RCC 7860 (cell line): Measurements from ENCODE around the gene GADD45GIP1.
A peak's percentile ranks its signal among the peaks of the same experiment; 100 is the strongest.
"Not testable (repeated sequence)": the region's sequence is repeated elsewhere in the genome, so short reads cannot be mapped to it uniquely, and the experiment has no call there.

Experiments used
- DNase-seq: peaks from one replicate; pipeline ENCODE4 v3.0.0-alpha.2; 2015; ENCODE audit warnings: low spot score
- FAIRE-seq: peaks from 2 replicates; lab custom pipeline; 2012; peaks lifted over from hg19 to GRCh38; lab: Jason Lieb, UNC

Gene GADD45GIP1

DNA sequence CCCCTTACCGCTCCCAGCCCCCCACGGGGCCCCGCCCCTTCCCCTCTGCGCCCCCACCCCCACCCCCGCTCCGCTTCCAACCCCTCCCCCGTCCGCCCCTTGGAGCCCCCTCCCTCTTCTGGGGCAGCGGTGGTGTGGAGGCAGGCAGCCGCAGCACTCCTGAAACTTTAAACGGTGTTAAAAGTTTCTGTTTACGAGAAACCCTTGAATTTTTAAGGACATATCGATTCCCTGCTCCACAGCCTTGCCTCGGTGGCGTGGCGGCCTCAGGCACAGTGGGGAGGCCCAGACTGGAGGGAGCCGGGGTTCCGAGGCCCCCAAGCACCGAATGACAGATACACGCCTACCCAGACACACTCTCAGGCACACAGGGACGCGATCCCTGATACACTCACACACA, 33.4 kb upstream of the GADD45GIP1 start:
- no peak for FAIRE-seq

GRCh38 chr19:12987781-12988180, 30.8 kb upstream of the GADD45GIP1 start:
- DNase-seq (no peak), FAIRE-seq (no peak)

More for the DNA sequence above, 33.4 kb upstream of the GADD45GIP1 start:
- DNase-seq: no peak

- no peak for DNase-seq
- no peak for FAIRE-seq
These were observed 30.2 kb upstream of the GADD45GIP1 start for GRCh38 chr19:12987190-12987589.

DNA sequence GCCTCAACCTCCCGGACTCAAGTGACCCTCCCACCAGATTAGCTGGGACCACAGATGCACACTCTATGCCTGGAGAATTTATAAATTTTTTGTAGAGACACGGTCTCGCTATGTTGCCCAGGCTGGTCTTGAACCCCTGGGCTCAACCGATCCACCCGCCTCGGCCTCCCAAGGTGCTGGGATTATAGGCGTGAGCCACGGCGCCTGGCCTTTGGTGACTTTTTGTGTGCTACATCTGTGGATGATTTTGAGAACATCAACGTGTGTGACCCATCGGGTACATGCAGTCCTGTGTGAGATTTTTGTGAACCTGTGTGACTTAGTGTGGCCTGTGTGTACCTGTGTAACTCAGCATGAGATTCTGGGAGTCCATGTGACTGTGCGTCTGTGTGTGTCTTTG, 29.7 kb upstream of the GADD45GIP1 start:
- DNase-seq (no peak), FAIRE-seq (no peak)

GRCh38 chr19:12985049-12985776, 28.2 kb upstream of the GADD45GIP1 start:
- no peak for FAIRE-seq
- DNase-seq: peak; percentile 71

DNA sequence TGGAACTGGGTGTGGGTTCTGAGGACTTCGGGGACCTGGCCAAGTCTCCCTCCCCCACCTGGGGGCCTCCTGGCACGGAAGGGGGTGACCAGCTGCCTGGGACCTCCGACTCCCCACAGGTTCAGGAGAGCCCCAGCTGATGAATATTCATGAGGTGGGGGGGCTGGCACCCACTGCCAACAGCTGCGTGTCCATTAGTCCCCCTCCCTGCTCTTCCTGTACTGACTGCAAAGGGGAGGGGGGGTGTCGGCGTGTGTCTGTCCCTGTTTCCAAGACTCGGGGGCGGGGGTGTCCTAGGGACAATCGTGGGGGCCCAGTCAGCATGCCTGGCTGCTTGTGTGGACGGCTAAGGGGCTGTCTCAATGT, 27.6 kb upstream of the GADD45GIP1 start:
- DNase-seq (no peak), FAIRE-seq (no peak)

DNA sequence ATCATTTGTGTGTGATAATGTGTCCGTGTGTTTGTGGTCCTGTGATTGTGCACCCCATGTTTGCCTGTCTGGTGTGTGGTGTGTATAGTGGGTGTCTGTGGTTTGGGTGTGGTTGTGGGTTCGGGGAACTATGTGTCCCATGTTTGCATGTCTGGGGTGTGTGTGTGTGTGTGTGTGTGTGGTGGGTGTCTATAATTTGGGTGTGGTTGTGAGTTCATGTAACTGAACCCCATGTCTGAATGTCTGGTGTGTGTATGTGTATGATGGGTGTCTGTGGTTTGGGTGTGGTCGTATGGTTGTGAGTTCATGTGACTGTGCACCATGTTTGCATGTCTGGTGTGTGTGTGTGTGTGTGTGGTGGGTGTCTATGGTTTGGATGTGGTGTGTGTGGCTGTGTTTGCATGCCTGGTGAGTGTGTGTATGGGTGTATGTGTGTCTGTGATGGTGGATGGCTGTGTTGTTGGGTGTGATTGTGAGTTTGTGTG, 27.2 kb upstream of the GADD45GIP1 start:
- FAIRE-seq: no peak
- DNase-seq: no peak

DNA sequence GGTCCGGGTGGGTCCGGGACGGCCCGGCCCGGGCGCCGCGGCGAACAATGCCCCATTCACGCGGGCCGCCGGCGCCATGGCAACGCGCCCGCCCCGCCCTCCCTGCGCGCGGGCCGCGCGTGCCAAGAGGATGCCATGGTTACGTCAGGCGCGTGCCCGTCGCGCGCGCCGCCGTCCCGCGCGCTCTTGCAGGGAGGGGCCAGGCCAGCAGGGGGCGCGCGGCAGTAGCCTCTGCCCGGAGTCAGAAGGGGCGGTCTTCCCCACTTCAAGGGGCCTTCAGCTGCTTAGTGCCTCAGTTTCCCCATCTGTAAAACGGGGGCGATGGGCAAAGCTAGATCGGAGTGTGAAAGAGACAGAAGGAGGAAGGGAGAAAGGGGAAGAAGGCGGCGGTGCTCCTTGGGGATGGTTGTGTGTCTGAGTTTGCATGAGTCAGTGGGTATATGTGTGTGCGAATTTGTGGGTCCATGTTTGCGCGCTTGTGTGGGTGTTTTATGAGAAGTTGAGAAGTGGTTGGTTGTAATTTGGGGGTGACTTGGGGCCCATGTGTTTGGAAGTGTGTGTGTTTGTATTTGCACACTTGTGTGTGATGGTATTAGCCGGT, 26.6 kb upstream of the GADD45GIP1 start:
- FAIRE-seq (no peak), DNase-seq (peak; percentile 44)

GRCh38 chr19:12983091-12983490, 26.1 kb upstream of the GADD45GIP1 start:
- DNase-seq: no peak

GRCh38 chr19:12982648-12983047, 25.6 kb upstream of the GADD45GIP1 start:
- no peak for FAIRE-seq
- DNase-seq: no peak

More at GRCh38 chr19:12983091-12983490, 26.1 kb upstream of the GADD45GIP1 start:
- FAIRE-seq: no peak

DNA sequence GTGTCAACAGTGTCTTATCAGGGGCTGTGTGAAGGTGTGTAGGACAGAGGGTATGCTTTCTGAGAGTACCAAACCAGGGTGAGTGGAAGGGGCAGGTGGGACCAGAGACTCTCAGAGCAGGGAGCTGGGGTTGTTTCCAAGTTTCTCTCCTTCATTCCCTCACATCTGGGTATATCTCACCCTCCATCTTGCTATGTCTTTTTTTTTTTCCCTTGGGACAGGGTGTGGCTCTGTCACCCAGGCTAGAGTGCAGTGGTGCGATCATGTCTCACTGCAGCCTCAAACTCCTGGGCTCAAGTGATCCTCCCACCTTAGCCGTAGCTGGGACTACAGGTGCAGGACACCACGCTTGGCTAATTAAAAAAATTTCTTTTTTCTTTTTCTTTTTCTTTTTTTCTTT, 23.0 kb upstream of the GADD45GIP1 start:
- no peak for FAIRE-seq
- no peak for DNase-seq

DNA sequence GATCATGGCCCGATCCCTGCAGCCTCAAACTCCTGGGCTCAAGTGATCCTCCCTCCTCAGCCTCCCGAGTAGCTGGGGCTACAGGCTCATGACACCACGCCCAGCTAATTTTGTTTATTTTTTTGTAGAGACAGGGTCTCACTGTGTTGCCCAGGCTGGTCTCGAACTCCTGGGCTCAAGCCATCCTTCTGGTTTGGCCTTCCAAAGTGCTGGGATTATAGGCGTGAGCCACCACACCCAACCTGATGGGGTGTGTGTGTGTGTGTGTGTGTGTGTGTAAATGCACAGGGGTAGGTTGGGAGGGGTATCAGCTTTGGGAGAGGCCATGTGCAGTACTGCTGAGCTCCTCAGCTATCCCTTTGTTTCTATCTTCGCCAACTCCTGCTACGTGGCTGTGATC, 19.1 kb upstream of the GADD45GIP1 start:
- not testable (repeated sequence) for FAIRE-seq, DNase-seq

DNA sequence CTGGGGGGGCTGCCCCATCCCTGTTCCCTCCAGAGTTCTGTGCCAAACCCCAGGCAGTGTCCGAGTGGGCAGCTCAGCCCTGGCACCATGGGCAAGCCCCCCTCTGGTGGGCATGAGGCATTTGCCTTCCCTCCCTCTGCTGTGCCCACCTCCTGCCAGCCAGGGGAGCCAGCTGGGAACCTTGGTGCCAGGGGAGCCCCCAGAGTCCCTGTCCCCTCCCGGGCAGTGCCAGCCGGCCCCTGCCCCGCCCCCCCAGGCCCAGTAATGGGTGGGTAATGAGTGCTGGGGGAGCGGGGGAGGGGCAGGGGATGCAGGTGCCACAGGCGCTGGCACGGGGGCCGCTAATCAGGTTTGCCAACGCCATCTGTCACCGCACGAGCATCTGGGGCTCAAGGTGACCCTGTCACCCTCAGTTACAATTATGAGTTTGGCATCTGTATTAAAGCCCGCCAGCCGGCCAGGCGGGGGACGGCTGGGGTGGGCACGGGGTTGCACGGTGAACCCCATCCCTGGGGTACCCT, 18.3 kb upstream of the GADD45GIP1 start:
- DNase-seq: no peak
- no peak for FAIRE-seq

DNA sequence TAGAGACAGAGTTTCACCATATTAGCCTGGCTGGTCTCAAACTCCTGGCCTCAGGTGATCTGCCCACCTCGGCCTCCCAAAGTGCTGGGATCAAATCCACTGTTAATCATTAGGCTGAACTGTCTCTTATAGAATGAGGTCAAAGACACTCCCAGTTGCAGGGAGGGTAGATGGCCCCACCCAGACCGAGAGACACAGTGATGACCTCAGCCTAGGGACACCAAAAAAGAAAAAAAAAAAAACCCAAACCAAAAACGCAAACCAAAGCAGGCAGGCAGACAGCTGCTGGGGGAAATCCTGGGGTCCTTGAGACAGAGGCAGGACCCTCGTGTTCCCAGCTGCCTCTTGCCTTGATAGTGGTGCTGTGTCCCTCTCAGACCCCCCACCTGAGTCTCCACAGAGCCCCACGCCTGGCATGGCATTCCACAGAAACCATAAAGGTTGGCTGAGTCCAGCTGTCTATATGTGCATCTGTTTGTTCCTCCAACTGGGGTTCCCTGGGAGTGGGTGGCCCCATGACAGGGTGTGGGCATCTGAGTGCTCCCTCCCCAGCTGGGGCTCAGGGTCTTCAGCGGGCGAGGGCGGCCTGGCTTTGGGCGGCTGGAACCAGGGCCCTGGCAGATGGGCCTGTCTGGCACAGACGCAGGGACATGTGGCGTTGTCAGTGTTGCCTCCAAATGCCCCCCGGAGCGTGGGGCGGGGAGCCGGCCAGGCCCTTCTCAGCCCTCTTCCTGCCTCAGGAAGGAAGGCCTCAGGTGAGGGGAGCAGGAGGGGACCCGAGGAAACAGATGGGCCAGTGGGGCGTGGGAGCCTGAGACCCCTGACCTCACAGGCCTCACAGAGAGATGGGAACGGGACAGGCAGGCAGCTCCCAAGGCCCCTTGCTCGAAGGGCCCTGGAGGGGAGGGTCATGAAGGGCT, 17.5 kb upstream of the GADD45GIP1 start:
- FAIRE-seq: no peak
- peak; percentile 40 for DNase-seq

DNA sequence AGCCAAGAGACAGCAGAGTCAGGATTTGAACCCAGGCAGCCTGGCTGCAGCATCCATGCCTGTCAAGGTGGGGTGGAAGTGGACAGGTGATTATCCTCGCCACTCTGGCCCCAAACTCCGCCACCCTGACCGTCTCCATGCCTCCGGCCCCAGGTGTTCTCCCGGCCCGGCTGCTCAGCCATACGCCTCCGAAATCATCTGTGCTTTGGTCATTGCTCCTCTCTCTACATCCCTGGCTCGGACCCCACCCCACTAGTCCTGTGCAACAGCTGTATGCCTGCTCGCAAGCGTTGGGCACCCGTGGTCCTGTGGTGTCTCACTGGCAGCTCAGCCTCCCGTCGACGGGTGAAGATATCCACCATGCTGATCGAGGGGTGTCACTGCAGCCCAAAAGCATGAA, 16.2 kb upstream of the GADD45GIP1 start:
- FAIRE-seq (no peak), DNase-seq (no peak)

GRCh38 chr19:12970070-12970820, 13.2 kb upstream of the GADD45GIP1 start:
- no peak for FAIRE-seq
- DNase-seq: no peak

DNA sequence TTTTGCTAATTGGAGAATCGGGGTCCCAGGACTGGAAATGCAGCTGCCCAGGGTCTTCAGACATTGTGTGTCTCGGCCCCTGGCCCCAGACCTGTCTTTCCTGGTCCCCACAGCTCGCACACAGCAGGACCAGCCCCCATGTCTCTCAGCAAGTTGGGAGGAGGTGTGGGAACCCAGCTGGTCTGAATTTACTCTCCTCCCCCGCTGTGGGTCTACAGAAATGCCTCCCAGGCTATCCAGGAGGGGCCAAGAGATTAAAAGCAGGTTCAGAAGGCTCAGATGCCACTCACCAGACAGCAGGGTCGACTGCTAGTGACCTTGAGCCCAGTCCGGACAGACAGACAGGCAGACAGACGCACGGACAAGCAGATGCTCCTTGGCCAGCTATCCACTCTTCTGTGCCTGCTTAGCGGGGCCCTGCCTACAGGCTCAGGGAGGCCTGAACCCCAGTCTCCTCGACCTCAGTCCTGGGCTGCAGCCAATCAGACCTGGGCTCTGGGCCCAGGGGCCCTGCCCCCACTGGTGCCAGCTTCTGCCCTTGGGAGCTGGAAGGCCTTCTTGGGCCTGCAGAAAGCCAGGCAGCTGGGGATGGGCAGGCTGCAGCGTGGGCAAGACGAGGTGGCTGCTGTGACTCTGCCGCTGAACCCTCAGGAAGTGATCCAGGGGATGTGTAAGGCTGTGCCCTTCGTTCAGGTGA, 12.4 kb upstream of the GADD45GIP1 start, which contains the start of gene DAND5:
TSS of gene DAND5 (plus strand) at position 285 of the 697 bp plus-strand sequence. CDS start at position 370, 85 bp downstream.
- no peak for FAIRE-seq

GRCh38 chr19:12967907-12968306, 10.9 kb upstream of the GADD45GIP1 start:
- DNase-seq (no peak), FAIRE-seq (no peak)

More for the DNA sequence above, 12.4 kb upstream of the GADD45GIP1 start, which contains the start of gene DAND5:
- no peak for DNase-seq

- no peak for FAIRE-seq
- no peak for DNase-seq
These were observed 8.8 kb upstream of the GADD45GIP1 start for GRCh38 chr19:12965812-12966135.
